Panc1 (cell line): ENCODE data around the gene TACC2. TPM values are rescaled to one million over a fixed set of nuclear protein-coding genes. Genes with fewer than 3 reads are reported as not detected.

ENCODE experiments used
- ATAC-seq: fragments of 200-7000 bp; cut with Tn5 transposase; 2 replicates; pipeline ENCODE4 v1.9.1; 2020; ENCODE audit warnings: mild to moderate bottlenecking, moderate library complexity
- BruUV-seq: library from RNA; stranded (reverse); fragments of 400-500 nt; replicated peaks from 2 replicates; lab custom pipeline; 2021; lab: Mats Ljungman, UMichigan
- CTCF ChIA-PET: fragments of 300-600 bp; sonication (Branson Sonifier 250); formaldehyde crosslinking; loops from one replicate; lab custom pipeline; 2022; ENCODE audit warnings: antibody characterized with exemption; lab: Charles Lee
- POLR2A ChIA-PET: fragments of 300-600 bp; sonication (Branson Sonifier 250); formaldehyde crosslinking; loops from one replicate; lab custom pipeline; 2022; ENCODE audit warnings: antibody characterized with exemption; lab: Charles Lee
- DNase-seq: peaks from one replicate; pipeline ENCODE4 v3.0.0-alpha.2; 2010; ENCODE audit warnings: low read depth, low spot score
- H3K27ac ChIP-seq: 2 replicates; pipeline ENCODE4 v1.5.1; 2011; ENCODE audit warnings: mild to moderate bottlenecking, low read length, inconsistent platforms
- H3K27me3 ChIP-seq: fragments of 200-500 bp; sonication (Bioruptor generic); 2 replicates; pipeline ENCODE4 v1.6.0; 2014; ENCODE audit warnings: low read length, inconsistent platforms; ENCODE audit not compliant: control insufficient read depth, insufficient read depth
- H3K36me3 ChIP-seq: fragments of 200-500 bp; sonication (Bioruptor generic); 2 replicates; pipeline ENCODE4 v1.5.1; 2014; ENCODE audit warnings: inconsistent platforms, mild to moderate bottlenecking, low read length, moderate library complexity; ENCODE audit not compliant: control insufficient read depth, insufficient read depth
- H3K4me1 ChIP-seq: 2 replicates; pipeline ENCODE4 v1.5.1; 2011; ENCODE audit warnings: inconsistent platforms, mild to moderate bottlenecking, low read length, moderate library complexity; ENCODE audit not compliant: control insufficient read depth, insufficient read depth
- H3K4me3 ChIP-seq, 2 experiments: 2 replicates each; pipeline ENCODE4 v1.5.1; 2011 to 2012; ENCODE audit warnings: low read depth in 2 of 2, low read length in 2 of 2, mild to moderate bottlenecking in 2 of 2, inconsistent platforms in 1 of 2, moderate library complexity in 1 of 2
- H3K9me3 ChIP-seq: fragments of 200-500 bp; sonication (Bioruptor generic); 2 replicates; pipeline ENCODE4 v1.5.1; 2014; ENCODE audit warnings: low read depth, mild to moderate bottlenecking, inconsistent platforms, low read length, moderate library complexity; ENCODE audit not compliant: control insufficient read depth, insufficient read depth
- POLR2AphosphoS5 ChIP-seq: IDR thresholded peaks from 2 replicates; pipeline ENCODE4 v1.6.1; 2012; ENCODE audit warnings: mild to moderate bottlenecking, low read depth, low read length, moderate library complexity
- SIN3A ChIP-seq: IDR thresholded peaks from 2 replicates; pipeline ENCODE4 v1.6.1; 2012; ENCODE audit warnings: low read depth, mild to moderate bottlenecking, low read length, moderate library complexity, borderline replicate concordance; ENCODE audit not compliant: insufficient read depth
- TCF7L2 ChIP-seq: IDR thresholded peaks from 2 replicates; pipeline ENCODE4 v1.6.1; 2011; ENCODE audit warnings: mild to moderate bottlenecking, low read depth, low read length, inconsistent platforms
- in situ Hi-C: cut with HindIII; loops from 2 replicates; pipeline ENCODE4 v1.10.0; 2016; ENCODE audit warnings: low sequenced_read_pairs, low pct_unique_long_range_greater_than_20kb
- intact Hi-C: fragments of 100-400 bp; cut with micrococcal nuclease; formaldehyde crosslinking; loops from one replicate; pipeline ENCODE4 v1.10.0; 2022; ENCODE audit not compliant: unreplicated experiment
- total RNA-seq: library from RNA; stranded (reverse); gene quantifications from one replicate; pipeline ENCODE4 v1.2.1, GENCODE V29; 2021; ENCODE audit not compliant: unreplicated experiment
- TF ChIP-seq, protein P1 (sequence below): fragments of 450-650 bp; IDR thresholded peaks from 2 replicates; pipeline ENCODE4 v1.5.1; 2017; ENCODE audit warnings: mild to moderate bottlenecking
- TF ChIP-seq, protein P2 (sequence below), 2 experiments: IDR thresholded peaks; 2 replicates each; pipeline ENCODE4 v1.6.1; 2011 to 2012; ENCODE audit warnings: low read depth in 2 of 2, control low read depth in 1 of 2, low read length in 1 of 2, mild to moderate bottlenecking in 1 of 2, moderate library complexity in 1 of 2; ENCODE audit not compliant: insufficient read depth in 1 of 2

TACC2 gene
- total RNA-seq, 1 experiment from 2014 or later, result 133 TPM

DNA sequence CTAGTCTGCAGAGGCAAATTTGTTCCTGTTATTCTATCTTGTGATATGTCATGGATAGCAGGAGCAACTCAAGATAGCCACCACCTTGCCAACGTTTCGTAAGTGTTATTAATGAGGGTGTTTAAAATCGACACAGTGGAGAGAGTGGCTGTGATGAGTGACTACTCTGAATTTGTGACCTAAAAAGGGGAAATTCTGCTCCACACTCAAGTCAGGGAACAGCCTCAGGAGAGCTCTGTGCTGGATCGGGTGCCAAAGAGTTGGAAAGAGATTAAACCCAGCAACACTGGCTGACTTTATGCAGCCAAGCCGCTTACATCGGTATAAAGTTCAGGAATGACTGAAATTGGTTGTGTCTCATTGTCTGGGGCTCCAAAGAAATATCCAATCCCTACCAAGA, 9.5 kb downstream of the TACC2 start:
- intact Hi-C loops, result no loop called here
- CTCF ChIA-PET, result no interaction called here
- no peak for TF ChIP-seq TCF7L2
- no peak for TF ChIP-seq POLR2AphosphoS5
- TF ChIP-seq, protein P1, sequence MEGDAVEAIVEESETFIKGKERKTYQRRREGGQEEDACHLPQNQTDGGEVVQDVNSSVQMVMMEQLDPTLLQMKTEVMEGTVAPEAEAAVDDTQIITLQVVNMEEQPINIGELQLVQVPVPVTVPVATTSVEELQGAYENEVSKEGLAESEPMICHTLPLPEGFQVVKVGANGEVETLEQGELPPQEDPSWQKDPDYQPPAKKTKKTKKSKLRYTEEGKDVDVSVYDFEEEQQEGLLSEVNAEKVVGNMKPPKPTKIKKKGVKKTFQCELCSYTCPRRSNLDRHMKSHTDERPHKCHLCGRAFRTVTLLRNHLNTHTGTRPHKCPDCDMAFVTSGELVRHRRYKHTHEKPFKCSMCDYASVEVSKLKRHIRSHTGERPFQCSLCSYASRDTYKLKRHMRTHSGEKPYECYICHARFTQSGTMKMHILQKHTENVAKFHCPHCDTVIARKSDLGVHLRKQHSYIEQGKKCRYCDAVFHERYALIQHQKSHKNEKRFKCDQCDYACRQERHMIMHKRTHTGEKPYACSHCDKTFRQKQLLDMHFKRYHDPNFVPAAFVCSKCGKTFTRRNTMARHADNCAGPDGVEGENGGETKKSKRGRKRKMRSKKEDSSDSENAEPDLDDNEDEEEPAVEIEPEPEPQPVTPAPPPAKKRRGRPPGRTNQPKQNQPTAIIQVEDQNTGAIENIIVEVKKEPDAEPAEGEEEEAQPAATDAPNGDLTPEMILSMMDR, result no peak
- TF ChIP-seq SIN3A, result no peak
- TF ChIP-seq, protein P2, sequence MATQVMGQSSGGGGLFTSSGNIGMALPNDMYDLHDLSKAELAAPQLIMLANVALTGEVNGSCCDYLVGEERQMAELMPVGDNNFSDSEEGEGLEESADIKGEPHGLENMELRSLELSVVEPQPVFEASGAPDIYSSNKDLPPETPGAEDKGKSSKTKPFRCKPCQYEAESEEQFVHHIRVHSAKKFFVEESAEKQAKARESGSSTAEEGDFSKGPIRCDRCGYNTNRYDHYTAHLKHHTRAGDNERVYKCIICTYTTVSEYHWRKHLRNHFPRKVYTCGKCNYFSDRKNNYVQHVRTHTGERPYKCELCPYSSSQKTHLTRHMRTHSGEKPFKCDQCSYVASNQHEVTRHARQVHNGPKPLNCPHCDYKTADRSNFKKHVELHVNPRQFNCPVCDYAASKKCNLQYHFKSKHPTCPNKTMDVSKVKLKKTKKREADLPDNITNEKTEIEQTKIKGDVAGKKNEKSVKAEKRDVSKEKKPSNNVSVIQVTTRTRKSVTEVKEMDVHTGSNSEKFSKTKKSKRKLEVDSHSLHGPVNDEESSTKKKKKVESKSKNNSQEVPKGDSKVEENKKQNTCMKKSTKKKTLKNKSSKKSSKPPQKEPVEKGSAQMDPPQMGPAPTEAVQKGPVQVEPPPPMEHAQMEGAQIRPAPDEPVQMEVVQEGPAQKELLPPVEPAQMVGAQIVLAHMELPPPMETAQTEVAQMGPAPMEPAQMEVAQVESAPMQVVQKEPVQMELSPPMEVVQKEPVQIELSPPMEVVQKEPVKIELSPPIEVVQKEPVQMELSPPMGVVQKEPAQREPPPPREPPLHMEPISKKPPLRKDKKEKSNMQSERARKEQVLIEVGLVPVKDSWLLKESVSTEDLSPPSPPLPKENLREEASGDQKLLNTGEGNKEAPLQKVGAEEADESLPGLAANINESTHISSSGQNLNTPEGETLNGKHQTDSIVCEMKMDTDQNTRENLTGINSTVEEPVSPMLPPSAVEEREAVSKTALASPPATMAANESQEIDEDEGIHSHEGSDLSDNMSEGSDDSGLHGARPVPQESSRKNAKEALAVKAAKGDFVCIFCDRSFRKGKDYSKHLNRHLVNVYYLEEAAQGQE (IDR thresholded peaks at IDR 0.05; ENCODE audit: insufficient read depth in 1 of 2, low read depth in 2 of 2, low read length in 1 of 2), result no peak
- ATAC-seq (no peak), DNase-seq (no peak)
- POLR2A ChIA-PET, result no interaction called here
- Histone ChIP-seq H3K4me1 (no peaks in the 10 kb centered on the region; the same call in 1 of the 2 replicates), H3K4me3 (no peak overlapping the region), H3K36me3 (no peaks in the 10 kb centered on the region), H3K27me3 (no peaks in the 10 kb centered on the region), H3K27ac (no peak overlapping the region), H3K9me3 (peaks cover 7% of the 10 kb centered on the region; the same call in 1 of the 2 replicates)
- in situ Hi-C loops, result no loop called here
- BruUV-seq, result no TSS peak

DNA sequence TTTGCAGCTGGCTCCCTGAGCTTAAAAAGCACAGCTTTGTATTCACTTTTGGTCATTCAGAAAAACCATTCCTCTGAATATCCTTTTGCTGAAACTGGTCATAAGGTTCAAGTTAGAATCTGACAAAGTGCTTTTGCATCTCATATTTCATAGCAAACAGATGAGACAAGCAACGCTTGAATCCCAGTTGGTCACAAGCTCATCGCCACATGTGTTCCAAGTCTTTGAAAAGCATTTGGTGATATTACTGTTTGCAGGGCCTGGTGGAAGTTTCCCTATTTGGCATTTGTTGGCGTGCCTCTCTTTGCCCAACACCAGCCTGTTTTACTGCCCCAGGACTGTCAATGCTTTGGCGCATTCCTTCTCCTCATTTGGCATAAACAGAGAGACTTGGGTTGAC, 10.3 kb downstream of the TACC2 start:
- ATAC-seq (no peak), DNase-seq (no peak)
- in situ Hi-C loops (no loop called here), intact Hi-C loops (no loop called here)
- H3K4me1 ChIP-seq, result no peaks in the 10 kb centered on the region; the same call in 1 of the 2 replicates
- BruUV-seq, result no TSS peak
- ChIA-PET CTCF (no interaction called here), POLR2A (no interaction called here)
- no peak overlapping the region for H3K4me3 ChIP-seq
- no peak overlapping the region for H3K27ac ChIP-seq
- H3K9me3 ChIP-seq, result peaks cover 7% of the 10 kb centered on the region; the same call in 1 of the 2 replicates
- TF ChIP-seq TCF7L2 (no peak), POLR2AphosphoS5 (no peak), SIN3A (no peak)
- TF ChIP-seq, protein P2 (IDR thresholded peaks at IDR 0.05; ENCODE audit: insufficient read depth in 1 of 2, low read depth in 2 of 2, low read length in 1 of 2), result no peak
- TF ChIP-seq, protein P1, result no peak
- H3K27me3 ChIP-seq, result no peaks in the 10 kb centered on the region
- no peaks in the 10 kb centered on the region for H3K36me3 ChIP-seq
